Esophagus squamous epithelium (tissue), 5 donors: ENCODE measurements around the gene RERG. TPM values are rescaled to one million over a fixed set of nuclear protein-coding genes. Genes with fewer than 3 reads are reported as not detected.
A peak's percentile ranks its signal among the peaks of the same experiment; 100 is the strongest.

Experiments
- DNase-seq: peaks from one replicate; lab custom pipeline; 2025; lab: John Stamatoyannopoulos, UW
- H3K27ac ChIP-seq, 4 donors: fragments of 200-600 bp; sonication (generic); one replicate each; pipeline ENCODE4 v1.5.1; 2016 to 2019; ENCODE audit warnings: mild to moderate bottlenecking in 1 of 4
- H3K27me3 ChIP-seq, 4 donors: fragments of 200-600 bp; sonication (generic); 1 replicate in 3 of 4; 2 replicates in 1 of 4; pipeline versions ENCODE4 v1.5.1 to v1.6.0; 2017 to 2021; ENCODE audit warnings: antibody characterized with exemption in 1 of 4
- H3K36me3 ChIP-seq, 3 donors: fragments of 200-600 bp; sonication (generic); one replicate each; pipeline ENCODE4 v1.5.1; 2016 to 2019
- H3K4me1 ChIP-seq, 3 donors: fragments of 200-600 bp; sonication (generic); one replicate each; pipeline ENCODE4 v1.5.1; 2017 to 2019
- H3K4me3 ChIP-seq, 4 donors: fragments of 200-600 bp; sonication (generic); 1 replicate in 3 of 4; 2 replicates in 1 of 4; pipeline ENCODE4 v1.5.1; 2016 to 2019; ENCODE audit warnings: mild to moderate bottlenecking in 2 of 4, moderate library complexity in 1 of 4
- H3K9me3 ChIP-seq, 3 donors: fragments of 200-600 bp; sonication (generic); one replicate each; pipeline ENCODE4 v1.5.1; 2016 to 2019
- POLR2A ChIP-seq, 4 donors: fragments of 450-650 bp; IDR thresholded peaks; one replicate each; pipeline ENCODE4 v1.6.1; 2017; ENCODE audit warnings: antibody characterized with exemption in 4 of 4, mild to moderate bottlenecking in 4 of 4, moderate library complexity in 3 of 4
- WGBS, 2 donors: methylation state at CpG; one replicate each; pipeline ENCODE4 v1.1.5; 2018; 5-methylcytosine and 5-hydroxymethylcytosine counted together
- intact Hi-C: fragments of 100-400 bp; cut with DNase I; formaldehyde crosslinking; loops from one replicate; pipeline ENCODE4 v1.15.0; 2022
- total RNA-seq, 4 donors: library from RNA; depleted of rRNA; stranded (reverse); fragments of >200 nt; gene quantifications; one replicate each; pipeline ENCODE4 v1.1.0, GENCODE V29; 2016
- TF ChIP-seq, protein P1 (sequence below), 6 experiments: fragments of 450-650 bp in 4 of 6; fragments of 200-600 bp in 2 of 6; sonication (generic) in 2 of 6; IDR thresholded peaks; one replicate each; pipeline ENCODE4 v1.5.1; 2016 to 2019; ENCODE audit warnings: antibody characterized with exemption in 6 of 6, mild to moderate bottlenecking in 4 of 6, moderate library complexity in 4 of 6
- donor health status: DM: yes; HTN: yes; CAD: no.

Gene RERG
- total RNA-seq, 4 donors from 2014 or later: 1.4 to 15.1 (median 7.0) TPM

DNA sequence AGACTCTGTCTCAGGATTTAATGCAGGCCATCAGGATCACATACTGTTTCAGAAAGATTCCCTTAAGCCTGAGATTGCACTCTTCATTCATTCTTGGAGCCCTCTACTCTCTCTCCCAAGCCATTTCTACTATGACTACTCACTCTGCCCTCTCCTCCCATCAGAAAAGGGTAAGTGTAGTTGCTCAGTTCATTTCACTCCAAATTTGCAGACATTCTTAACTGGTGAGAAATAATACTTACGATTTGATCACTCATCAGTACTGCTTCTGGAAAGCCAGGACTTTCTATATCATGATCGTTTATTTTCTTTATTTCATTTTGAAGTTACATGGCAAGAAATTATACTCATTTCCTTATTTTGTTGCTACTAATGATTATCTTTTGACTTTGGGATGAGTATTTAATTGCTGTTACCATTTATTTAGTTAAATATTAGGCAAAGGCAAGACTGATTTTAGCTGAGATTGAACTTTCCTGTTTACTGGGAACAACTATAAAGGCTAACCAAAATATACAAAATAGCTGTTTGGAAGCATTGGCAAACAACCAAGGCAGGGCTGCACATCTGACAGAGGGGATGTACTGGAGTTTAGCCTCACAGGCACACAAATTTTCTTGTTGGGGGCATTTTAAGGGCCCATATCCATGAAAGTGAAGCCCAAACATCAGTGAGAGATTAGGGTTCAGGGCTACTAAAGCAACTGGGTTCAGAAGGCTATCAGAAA, 4.1 kb upstream of the RERG start:
- Histone ChIP-seq H3K9me3 (no peaks in the 10 kb centered on the region), H3K4me3 (no peak overlapping the region), H3K27ac (peak overlapping the region in 2 of 4 donors; percentile 20 to 31), H3K27me3 (peaks cover 0 to 8% (median 0%) of the 10 kb centered on the region in 4 donors), H3K36me3 (no peaks in the 10 kb centered on the region), H3K4me1 (peaks cover 0 to 17% (median 5%) of the 10 kb centered on the region in 3 donors)
- intact Hi-C loops: loop anchor here (10.0 kb wide), 1 partner anchor 50 kb away; no protein-coding TSS in a partner anchor
- DNase-seq: no peak
- TF ChIP-seq, protein P1, sequence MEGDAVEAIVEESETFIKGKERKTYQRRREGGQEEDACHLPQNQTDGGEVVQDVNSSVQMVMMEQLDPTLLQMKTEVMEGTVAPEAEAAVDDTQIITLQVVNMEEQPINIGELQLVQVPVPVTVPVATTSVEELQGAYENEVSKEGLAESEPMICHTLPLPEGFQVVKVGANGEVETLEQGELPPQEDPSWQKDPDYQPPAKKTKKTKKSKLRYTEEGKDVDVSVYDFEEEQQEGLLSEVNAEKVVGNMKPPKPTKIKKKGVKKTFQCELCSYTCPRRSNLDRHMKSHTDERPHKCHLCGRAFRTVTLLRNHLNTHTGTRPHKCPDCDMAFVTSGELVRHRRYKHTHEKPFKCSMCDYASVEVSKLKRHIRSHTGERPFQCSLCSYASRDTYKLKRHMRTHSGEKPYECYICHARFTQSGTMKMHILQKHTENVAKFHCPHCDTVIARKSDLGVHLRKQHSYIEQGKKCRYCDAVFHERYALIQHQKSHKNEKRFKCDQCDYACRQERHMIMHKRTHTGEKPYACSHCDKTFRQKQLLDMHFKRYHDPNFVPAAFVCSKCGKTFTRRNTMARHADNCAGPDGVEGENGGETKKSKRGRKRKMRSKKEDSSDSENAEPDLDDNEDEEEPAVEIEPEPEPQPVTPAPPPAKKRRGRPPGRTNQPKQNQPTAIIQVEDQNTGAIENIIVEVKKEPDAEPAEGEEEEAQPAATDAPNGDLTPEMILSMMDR (IDR thresholded peaks at IDR 0.05): no peak
- no peak for TF ChIP-seq POLR2A (IDR thresholded peaks at IDR 0.05)
- WGBS, 2 donors: 68 to 75% methylated on average over 2 of the region's 2 CpGs

GRCh38 chr12:15222219-15222618, 1.0 kb upstream of the RERG start:
- intact Hi-C loops: loop anchor here (5.0 to 10.0 kb wide), 2 partner anchors 53 to 375 kb away; no protein-coding TSS in a partner anchor
- H3K27me3 ChIP-seq: peaks cover 0 to 8% (median 0%) of the 10 kb centered on the region in 4 donors
- H3K9me3 ChIP-seq: no peaks in the 10 kb centered on the region
- H3K4me3 ChIP-seq: no peak overlapping the region
- H3K27ac ChIP-seq: peak overlapping the region in 1 of 4 donors; percentile 87
- no peaks in the 10 kb centered on the region for H3K36me3 ChIP-seq
- 42 to 58% methylated on average over 3 of the region's 3 CpGs for WGBS, 2 donors
- H3K4me1 ChIP-seq: peaks cover 0 to 19% (median 5%) of the 10 kb centered on the region in 3 donors
- TF ChIP-seq, protein P1 (IDR thresholded peaks at IDR 0.05): no peak
- TF ChIP-seq POLR2A (IDR thresholded peaks at IDR 0.05): no peak
- DNase-seq: no peak

DNA sequence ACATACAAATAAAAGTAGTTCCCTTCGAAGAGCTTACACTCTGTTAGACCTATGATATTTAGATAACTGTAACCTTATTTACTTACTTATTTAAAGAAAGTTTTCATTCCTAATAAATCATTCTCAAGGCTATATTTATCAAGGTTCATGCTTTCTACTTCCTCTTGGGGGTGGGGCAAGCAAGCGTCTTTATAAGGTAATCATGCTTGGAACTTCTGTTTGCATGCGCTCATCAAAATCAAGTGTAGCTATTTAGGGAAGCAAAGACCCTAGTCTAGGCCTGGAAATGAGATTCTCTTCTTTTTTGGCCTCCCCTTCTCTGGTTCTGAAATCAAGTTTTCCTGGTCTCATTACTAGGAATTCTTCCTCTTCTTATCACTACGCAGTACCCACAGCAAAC, 766 bp downstream of the RERG start:
- peaks cover 0 to 8% (median 0%) of the 10 kb centered on the region in 4 donors for H3K27me3 ChIP-seq
- no peaks in the 10 kb centered on the region for H3K9me3 ChIP-seq
- intact Hi-C loops: loop anchor here (2.0 to 10.0 kb wide), 3 partner anchors 54 to 373 kb away; no protein-coding TSS in a partner anchor
- H3K27ac ChIP-seq: peak overlapping the region; percentile 50 to 90 (median 86)
- no peaks in the 10 kb centered on the region for H3K36me3 ChIP-seq
- H3K4me3 ChIP-seq: peak overlapping the region; percentile 19 to 76 (median 54)
- TF ChIP-seq, protein P1 (IDR thresholded peaks at IDR 0.05): no peak
- TF ChIP-seq POLR2A (IDR thresholded peaks at IDR 0.05): no peak
- H3K4me1 ChIP-seq: peaks cover 5 to 32% (median 8%) of the 10 kb centered on the region in 3 donors
- 42 to 49% methylated on average over 4 of the region's 4 CpGs for WGBS, 2 donors
- DNase-seq: no peak

DNA sequence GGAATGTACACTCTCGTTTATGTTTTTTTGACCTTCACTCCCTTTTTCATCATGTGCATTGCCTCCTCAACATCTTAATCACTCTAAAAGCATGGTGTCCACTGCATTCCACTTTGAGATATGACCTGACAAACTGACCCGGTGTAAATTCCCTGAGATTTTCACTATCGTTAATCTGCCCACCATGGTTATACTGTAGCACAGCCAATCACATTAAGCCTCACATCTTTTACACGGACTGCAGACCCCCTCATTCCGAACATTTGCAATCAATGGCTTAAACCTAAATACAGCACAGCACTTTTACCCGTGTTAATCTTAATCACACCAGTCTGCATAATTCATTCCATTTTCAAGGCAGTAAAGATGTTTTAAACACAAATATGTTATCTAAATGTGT, 2.4 kb downstream of the RERG start:
- H3K36me3 ChIP-seq: no peaks in the 10 kb centered on the region
- no peak for TF ChIP-seq POLR2A (IDR thresholded peaks at IDR 0.05)
- TF ChIP-seq, protein P1 (IDR thresholded peaks at IDR 0.05): no peak
- intact Hi-C loops: no loop called here
- H3K27me3 ChIP-seq: peaks cover 0 to 8% (median 0%) of the 10 kb centered on the region in 4 donors
- peak overlapping the region in 3 of 4 donors; percentile 26 to 87 (median 45) for H3K27ac ChIP-seq
- 68 to 80% methylated on average over 6 of the region's 6 CpGs for WGBS, 2 donors
- peaks cover 8 to 49% (median 10%) of the 10 kb centered on the region in 3 donors for H3K4me1 ChIP-seq
- DNase-seq: no peak
- no peaks in the 10 kb centered on the region for H3K9me3 ChIP-seq
- H3K4me3 ChIP-seq: peak overlapping the region in 1 of 4 donors; percentile 8
